ENCODE results near the gene NFIX.
A peak's percentile ranks its signal among the peaks of the same experiment; 100 is the strongest.

DNA sequence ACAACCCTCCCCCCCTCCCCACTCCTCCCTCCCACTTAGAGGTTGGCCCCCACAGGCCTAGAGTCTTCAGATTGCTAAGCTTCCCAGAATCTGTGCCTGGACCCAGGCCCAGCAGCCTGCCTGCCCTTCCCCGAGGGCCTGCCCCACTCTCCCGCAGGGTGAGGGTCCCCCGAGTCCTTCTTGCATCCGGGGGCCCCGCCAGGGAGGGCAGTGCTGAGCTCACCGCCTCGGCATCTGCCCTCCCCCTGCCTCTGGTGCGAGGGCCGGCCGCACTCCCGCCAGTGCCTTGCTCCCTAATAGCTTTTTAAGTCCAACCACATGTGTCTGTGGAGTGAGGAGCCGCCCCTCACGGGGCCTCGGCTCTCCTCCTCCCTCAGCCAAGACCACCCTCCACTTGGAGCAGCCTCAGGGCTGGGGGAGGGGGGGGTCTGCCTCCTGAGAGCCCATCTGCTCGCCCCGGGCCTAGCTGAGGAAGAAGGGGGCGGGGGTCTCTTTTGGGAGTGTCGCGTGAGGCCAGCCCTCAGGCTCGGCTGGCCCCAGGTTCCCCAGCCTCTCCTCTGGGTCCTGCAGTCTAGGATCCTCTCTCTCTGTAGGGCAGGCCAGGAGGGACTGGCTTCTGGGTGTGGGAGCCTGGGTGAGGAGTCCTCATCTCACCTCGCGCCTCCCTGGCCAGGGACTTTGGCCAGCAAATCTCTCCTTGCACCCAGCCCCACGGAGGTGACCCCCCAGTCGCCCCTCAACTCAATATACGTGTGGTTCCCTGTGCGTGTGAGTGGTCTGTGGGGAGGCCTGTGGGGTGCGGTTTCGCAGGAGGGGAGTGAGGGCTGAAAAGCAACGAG is 60.2 kb downstream of the NFIX start:
- TF ChIP-seq EZH2 (IDR thresholded peaks at IDR 0.05; ENCODE audit: low read length), result no peak
- peak in 1 of 3 experiments; percentile 30 for TF ChIP-seq CTCF (optimal IDR thresholded peaks at IDR 0.05 in 1 of 3, IDR thresholded peaks at IDR 0.05 in 1 of 3, conservative IDR thresholded peaks at IDR 0.05 in 1 of 3; ENCODE audit: extremely low read depth in 1 of 3, insufficient read depth in 2 of 3, low read length in 3 of 3)
